ENCODE measurements around the gene CD300LG.
"Not testable (repeated sequence)": the region's sequence is repeated elsewhere in the genome, so short reads cannot be mapped to it uniquely, and the experiment has no call there.

Gene CD300LG

GRCh38 chr17:43880420-43880991, 33.5 kb downstream of the CD300LG start:
- peak; percentile 48 for DNase-seq

- DNase-seq = no peak
Observed at GRCh38 chr17:43881181-43881580, 34.2 kb downstream of the CD300LG start.

GRCh38 chr17:43881758-43882505, 35.0 kb downstream of the CD300LG start:
- no peak for DNase-seq

- DNase-seq = no peak
Observed at GRCh38 chr17:43882761-43883415, 35.9 kb downstream of the CD300LG start.

- DNase-seq = no peak
Observed at GRCh38 chr17:43888548-43888947, 41.6 kb downstream of the CD300LG start.

- DNase-seq = no peak
Observed at GRCh38 chr17:43890240-43890639, 43.3 kb downstream of the CD300LG start.

GRCh38 chr17:43891851-43892646, 45.1 kb downstream of the CD300LG start:
- DNase-seq = no peak

GRCh38 chr17:43892647-43892952, 45.6 kb downstream of the CD300LG start:
- DNase-seq = no peak

- not testable (repeated sequence) for DNase-seq
Observed at GRCh38 chr17:43894494-43894893, 47.5 kb downstream of the CD300LG start.

GRCh38 chr17:43897831-43898230, 50.9 kb downstream of the CD300LG start:
- DNase-seq = no peak

- no peak for DNase-seq
Observed at GRCh38 chr17:43898446-43898845, 51.5 kb downstream of the CD300LG start.

- peak; percentile 76 for DNase-seq
Observed at GRCh38 chr17:43900183-43900857, 53.3 kb downstream of the CD300LG start.

GRCh38 chr17:43900858-43901754, 54.1 kb downstream of the CD300LG start:
- DNase-seq = no peak

- no peak for DNase-seq
Observed at GRCh38 chr17:43901861-43902589, 55.0 kb downstream of the CD300LG start.

GRCh38 chr17:43905400-43905984, 58.5 kb downstream of the CD300LG start:
- DNase-seq = no peak

- DNase-seq = no peak
Observed at GRCh38 chr17:43905985-43906852, 59.2 kb downstream of the CD300LG start.

- no peak for DNase-seq
Observed at GRCh38 chr17:43906951-43907424, 60.0 kb downstream of the CD300LG start.

GRCh38 chr17:43907425-43907981, 60.5 kb downstream of the CD300LG start, which contains the start of gene MPP2:
MPP2 (minus strand) TSS chr17:43907536; CDS start chr17:43904460, 3,076 bp downstream.
- peak; percentile 48 for DNase-seq

All from hematopoietic multipotent progenitor cell treated with erythropoietin and hydrocortisone succinate and interleukin-3 and kit ligand, for 8 days (in vitro differentiated cells).